ENCODE results near the gene FDX2.

The FDX2 gene

GRCh38 chr19:10299545-10300458, 16.0 kb downstream of the FDX2 start:
- in situ Hi-C loops (cut with MboI; ENCODE audit: low sequenced_read_pairs), result no loop called here

DNA sequence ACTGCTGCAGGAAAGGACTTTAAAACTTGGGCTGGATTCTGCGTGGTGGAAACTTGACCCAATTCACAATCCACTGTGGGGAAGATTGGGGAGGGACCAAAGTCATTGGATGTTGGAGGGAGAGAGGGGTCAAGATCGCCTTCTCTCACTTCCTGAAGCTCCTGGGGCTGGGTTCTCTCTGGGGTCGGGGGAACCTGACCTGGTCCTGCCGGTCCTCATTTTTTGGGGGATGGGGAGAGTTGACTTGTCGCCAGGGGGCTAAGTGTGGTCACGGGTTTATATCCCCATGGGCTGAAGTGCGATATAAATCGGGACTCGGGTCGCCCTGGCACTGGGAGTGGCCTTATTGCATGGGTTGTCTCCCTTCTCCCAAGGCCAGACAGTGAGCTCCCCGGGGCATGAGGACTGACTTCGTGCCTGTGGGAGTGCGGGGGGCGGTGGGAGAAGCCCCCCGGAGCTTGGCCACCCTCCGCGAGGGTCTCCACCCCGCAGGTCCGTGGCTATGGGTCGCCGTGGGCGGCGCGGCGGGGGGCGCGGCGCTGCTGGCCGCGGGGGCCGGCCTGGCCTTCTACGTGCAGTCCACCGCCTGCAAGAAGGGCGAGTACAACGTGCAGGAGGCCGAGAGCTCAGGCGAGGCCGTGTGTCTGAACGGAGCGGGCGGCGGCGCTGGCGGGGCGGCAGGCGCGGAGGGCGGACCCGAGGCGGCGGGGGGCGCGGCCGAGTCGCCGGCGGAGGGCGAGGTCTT, 19.8 kb downstream of the FDX2 start:
- in situ Hi-C loops (cut with MboI; ENCODE audit: low sequenced_read_pairs), result no loop called here

DNA sequence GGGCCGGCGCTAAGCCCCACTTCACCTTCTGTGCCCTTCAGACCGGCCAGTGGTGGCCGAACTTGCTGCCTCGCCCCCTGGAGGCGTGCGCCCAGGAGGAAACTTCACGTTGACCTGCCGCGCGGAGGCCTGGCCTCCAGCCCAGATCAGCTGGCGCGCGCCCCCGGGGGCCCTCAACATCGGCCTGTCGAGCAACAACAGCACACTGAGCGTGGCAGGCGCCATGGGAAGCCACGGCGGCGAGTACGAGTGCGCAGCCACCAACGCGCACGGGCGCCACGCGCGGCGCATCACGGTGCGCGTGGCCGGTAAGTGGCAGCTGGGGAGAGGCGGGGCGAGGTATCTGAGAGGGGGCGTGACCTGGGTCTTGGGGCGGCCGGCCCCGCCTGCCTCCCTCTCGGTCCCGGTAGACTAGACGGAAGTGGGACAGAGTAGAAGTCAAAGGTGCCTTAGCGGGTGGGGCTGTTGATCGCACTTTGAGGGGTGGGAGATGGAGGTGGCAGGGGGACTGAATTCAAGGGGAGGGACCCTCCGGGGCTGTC, 20.4 kb downstream of the FDX2 start:
- in situ Hi-C loops (cut with MboI; ENCODE audit: low sequenced_read_pairs), result no loop called here

GRCh38 chr19:10294368-10294697, 21.5 kb downstream of the FDX2 start:
- in situ Hi-C loops (cut with MboI; ENCODE audit: low sequenced_read_pairs), result no loop called here

GRCh38 chr19:10293637-10294367, 22.0 kb downstream of the FDX2 start:
- in situ Hi-C loops (cut with MboI; ENCODE audit: low sequenced_read_pairs), result no loop called here

GRCh38 chr19:10292789-10293636, 22.8 kb downstream of the FDX2 start:
- in situ Hi-C loops (cut with MboI; ENCODE audit: low sequenced_read_pairs), result no loop called here

DNA sequence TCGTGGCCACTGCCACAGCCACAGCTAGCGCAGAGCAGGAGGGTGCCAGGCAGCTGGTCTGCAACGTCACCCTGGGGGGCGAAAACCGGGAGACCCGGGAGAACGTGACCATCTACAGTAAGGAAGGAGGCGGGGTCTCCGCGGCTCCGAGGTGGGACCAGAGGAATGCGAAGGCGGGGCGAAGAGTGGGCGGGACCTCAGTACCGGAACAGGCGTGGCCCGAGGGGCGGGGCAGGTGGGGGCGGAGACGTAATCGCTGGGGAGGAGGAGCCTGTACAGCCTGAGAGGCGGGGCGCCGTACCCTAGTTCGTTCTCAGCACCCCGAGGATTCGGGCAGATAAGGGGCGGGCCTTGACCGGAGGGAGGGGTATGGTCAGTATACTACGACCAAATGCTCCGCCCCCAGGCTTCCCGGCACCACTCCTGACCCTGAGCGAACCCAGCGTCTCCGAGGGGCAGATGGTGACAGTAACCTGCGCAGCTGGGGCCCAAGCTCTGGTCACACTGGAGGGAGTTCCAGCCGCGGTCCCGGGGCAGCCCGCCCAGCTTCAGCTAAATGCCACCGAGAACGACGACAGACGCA, 23.5 kb downstream of the FDX2 start:
- in situ Hi-C loops (cut with MboI; ENCODE audit: low sequenced_read_pairs), result no loop called here

DNA sequence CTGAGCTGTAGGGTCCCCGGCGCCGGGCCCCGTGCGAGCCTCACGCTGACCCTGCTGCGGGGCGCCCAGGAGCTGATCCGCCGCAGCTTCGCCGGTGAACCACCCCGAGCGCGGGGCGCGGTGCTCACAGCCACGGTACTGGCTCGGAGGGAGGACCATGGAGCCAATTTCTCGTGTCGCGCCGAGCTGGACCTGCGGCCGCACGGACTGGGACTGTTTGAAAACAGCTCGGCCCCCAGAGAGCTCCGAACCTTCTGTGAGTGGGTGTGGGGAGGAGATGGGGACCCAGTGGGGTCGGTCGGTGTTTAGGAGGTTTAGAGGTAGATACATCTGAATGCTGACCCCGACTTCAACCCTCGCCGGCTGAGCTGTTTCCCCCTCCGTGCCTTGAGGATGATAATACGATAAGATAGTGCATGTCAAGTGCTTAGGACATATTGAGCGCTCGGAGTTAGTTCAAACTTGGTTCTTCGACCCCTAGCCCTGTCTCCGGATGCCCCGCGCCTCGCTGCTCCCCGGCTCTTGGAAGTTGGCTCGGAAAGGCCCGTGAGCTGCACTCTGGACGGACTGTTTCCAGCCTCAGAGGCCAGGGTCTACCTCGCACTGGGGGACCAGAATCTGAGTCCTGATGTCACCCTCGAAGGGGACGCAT, 24.1 kb downstream of the FDX2 start:
- in situ Hi-C loops (cut with MboI; ENCODE audit: low sequenced_read_pairs), result no loop called here

- in situ Hi-C loops (cut with MboI; ENCODE audit: low sequenced_read_pairs), result no loop called here
Observed at GRCh38 chr19:10290876-10291553, 24.8 kb downstream of the FDX2 start.

GRCh38 chr19:10290357-10290875, 25.4 kb downstream of the FDX2 start:
- in situ Hi-C loops (cut with MboI; ENCODE audit: low sequenced_read_pairs), result no loop called here

DNA sequence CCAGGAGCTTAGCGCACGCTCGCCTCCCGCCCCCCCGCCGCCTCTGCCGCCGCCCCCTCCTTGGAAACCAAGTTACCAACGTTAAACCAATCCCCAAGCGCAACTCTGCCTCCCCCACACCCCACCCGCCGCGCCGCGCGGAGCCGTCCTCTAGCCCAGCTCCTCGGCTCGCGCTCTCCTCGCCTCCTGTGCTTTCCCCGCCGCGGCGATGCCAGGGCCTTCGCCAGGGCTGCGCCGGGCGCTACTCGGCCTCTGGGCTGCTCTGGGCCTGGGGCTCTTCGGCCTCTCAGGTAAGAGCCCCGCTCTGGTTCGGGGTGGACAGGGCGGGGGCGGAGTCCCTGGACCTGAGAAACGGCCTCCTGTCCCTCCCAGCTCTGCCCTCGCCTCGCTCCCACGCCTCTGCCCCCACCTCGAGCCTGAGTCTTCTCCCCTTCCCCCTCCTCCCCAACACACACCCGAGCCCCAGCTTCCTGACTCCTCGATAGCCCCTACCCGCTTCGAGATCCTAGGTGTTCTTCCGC, 25.9 kb downstream of the FDX2 start, which contains the start of gene ICAM5:
TSS of gene ICAM5 (plus strand) at position 117 of the 521 bp plus-strand sequence. CDS start at position 209, 92 bp downstream.
- in situ Hi-C loops (cut with MboI; ENCODE audit: low sequenced_read_pairs), result no loop called here

GRCh38 chr19:10289167-10289835, 26.5 kb downstream of the FDX2 start:
- in situ Hi-C loops (cut with MboI; ENCODE audit: low sequenced_read_pairs), result no loop called here

DNA sequence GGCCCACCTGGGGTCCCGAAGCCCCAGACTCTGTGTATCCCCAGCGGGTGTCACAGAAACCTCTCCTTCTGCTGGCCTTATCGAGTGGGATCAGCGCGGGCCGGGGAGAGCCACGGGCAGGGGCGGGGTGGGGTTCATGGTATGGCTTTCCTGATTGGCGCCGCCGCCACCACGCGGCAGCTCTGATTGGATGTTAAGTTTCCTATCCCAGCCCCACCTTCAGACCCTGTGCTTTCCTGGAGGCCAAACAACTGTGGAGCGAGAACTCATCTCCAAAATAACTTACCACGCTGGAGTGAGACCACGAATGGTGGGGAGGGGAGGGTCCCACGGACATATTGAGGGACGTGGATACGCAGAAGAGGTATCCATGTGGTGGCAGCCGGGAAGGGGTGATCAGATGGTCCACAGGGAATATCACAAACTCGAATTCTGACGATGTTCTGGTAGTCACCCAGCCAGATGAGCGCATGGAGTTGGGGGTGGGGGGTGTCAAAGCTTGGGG, 27.1 kb downstream of the FDX2 start:
- in situ Hi-C loops (cut with MboI; ENCODE audit: low sequenced_read_pairs), result no loop called here

GRCh38 chr19:10286803-10287737, 28.7 kb downstream of the FDX2 start, which contains the start of gene ICAM4:
Gene ICAM4 (plus strand): TSS chr19:10286955. CDS start chr19:10287013, 58 bp downstream.
- in situ Hi-C loops (cut with MboI; ENCODE audit: low sequenced_read_pairs), result no loop called here

DNA sequence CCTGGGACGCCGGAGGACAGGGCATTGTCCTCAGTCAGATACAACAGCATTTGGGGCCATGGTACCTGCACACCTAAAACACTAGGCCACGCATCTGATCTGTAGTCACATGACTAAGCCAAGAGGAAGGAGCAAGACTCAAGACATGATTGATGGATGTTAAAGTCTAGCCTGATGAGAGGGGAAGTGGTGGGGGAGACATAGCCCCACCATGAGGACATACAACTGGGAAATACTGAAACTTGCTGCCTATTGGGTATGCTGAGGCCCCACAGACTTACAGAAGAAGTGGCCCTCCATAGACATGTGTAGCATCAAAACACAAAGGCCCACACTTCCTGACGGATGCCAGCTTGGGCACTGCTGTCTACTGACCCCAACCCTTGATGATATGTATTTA, 30.4 kb downstream of the FDX2 start:
- in situ Hi-C loops (cut with MboI; ENCODE audit: low sequenced_read_pairs), result no loop called here

DNA sequence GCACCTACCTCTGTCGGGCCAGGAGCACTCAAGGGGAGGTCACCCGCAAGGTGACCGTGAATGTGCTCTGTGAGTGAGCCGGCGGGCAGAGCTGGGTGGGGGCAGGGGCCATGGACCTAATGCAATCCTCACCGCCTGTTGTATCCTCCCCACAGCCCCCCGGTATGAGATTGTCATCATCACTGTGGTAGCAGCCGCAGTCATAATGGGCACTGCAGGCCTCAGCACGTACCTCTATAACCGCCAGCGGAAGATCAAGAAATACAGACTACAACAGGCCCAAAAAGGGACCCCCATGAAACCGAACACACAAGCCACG, 30.9 kb downstream of the FDX2 start:
- in situ Hi-C loops (cut with MboI; ENCODE audit: low sequenced_read_pairs), result no loop called here
